Right lobe of liver (tissue), 4 donors: ENCODE results near the gene OSBPL3.

Experiments used
- CTCF ChIP-seq, 4 donors: fragments of 200-600 bp in 3 of 4; fragments of 450-650 bp in 1 of 4; IDR thresholded peaks; one replicate each; pipeline versions ENCODE4 v1.5.1 to v1.8.0; 2016 to 2022; ENCODE audit warnings: antibody characterized with exemption in 4 of 4, mild to moderate bottlenecking in 2 of 4
- POLR2A ChIP-seq: fragments of 450-650 bp; IDR thresholded peaks from one replicate; pipeline ENCODE4 v1.6.1; 2017; ENCODE audit warnings: antibody characterized with exemption, mild to moderate bottlenecking
- donor health status: DM: no; HTN: no; CAD: no.
- donor health status: DM: no; HTN: no; CAD: no.
- donor health status: DM: no; HTN: yes; CAD: no.

DNA sequence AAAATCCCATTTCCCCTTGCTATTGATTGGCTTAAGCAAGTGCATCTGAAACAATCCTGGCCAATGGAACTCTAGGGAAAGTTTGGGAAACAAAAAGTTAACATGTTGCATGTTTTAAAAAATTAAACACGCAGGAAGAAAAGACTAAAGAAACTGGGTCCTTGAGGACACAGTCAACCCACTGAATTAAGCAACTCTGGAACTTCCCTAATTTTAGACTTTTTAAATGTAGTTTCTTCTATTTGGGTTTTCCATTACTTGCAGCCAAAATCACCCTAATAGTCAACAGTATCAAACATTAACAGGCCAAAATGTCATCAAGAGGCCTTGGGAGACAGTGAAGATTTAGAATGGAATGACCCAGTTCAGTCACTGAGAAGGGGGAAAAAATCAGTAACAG, 40.6 kb downstream of the OSBPL3 start:
- no peak for TF ChIP-seq CTCF (IDR thresholded peaks at IDR 0.05)
- TF ChIP-seq POLR2A = no peak
